GM19351 (cell line): Measurements from ENCODE around the gene TCF7L1.
"Not testable (repeated sequence)": the region's sequence is repeated elsewhere in the genome, so short reads cannot be mapped to it uniquely, and the experiment has no call there.

Experiments used
- ATAC-seq: cut with Tn5 transposase; IDR thresholded peaks from one replicate; pipeline ENCODE4 v1.9.1; 2021; ENCODE audit warnings: mild to moderate bottlenecking, moderate library complexity; ENCODE audit not compliant: unreplicated experiment

TCF7L1 gene

DNA sequence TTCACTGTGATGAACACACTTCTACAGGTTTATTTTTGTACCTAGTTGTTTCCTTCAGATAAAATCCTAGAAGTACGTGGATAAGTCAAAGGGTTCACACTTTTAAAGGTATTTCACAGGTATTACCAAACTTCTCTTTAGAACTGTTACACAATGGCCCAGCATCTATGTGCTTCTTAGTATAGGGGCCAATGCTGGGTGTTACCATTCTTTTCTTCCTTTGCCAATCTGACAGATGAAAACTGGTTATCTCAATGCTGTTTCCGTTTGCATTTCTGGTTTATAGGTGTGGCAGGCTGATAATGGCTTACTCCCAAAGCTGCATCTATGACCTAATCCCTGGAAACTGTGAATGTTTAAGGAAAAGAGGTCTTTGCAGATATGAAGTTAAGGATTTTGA is 2.8 kb upstream of the TCF7L1 start:
- ATAC-seq, result no peak

DNA sequence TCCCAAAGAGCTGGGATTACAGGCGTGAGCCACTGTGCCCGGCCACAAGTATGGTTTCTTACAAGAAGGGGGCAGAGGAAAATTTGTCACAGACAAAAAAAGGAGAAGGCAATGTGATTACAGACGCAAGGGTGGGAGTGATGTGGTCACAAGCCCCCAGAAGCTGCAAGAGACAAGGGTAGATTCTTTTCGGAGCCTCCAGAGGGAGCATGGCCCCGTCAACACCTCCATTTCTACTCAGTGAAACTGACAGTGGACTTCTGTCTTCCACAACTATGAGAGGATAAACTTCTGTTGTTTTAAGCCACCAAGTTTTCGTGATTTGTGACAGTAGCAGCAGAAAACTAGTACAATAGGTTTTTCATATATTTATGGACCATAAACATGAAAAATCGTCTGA is 2.1 kb upstream of the TCF7L1 start:
- ATAC-seq, result no peak

DNA sequence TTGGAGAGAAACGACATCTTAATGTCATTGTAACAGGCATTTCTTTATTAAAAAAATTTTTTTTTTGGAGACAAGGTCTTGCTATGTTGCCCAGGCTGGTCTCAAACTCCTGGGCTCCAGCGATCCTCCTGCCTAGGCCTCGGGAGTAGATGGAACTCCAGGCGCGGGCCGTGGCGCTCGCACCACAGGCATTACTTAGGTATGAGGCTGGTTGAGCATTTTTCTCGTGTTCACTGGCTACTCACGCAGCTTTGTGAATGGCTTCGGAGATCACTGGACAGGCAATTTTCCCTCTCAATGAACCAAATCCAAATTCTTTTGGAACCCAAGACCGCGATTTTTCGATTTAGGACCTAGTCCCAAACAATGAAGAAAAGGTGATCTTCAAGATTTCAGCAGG is 795 bp upstream of the TCF7L1 start:
- no peak for ATAC-seq

DNA sequence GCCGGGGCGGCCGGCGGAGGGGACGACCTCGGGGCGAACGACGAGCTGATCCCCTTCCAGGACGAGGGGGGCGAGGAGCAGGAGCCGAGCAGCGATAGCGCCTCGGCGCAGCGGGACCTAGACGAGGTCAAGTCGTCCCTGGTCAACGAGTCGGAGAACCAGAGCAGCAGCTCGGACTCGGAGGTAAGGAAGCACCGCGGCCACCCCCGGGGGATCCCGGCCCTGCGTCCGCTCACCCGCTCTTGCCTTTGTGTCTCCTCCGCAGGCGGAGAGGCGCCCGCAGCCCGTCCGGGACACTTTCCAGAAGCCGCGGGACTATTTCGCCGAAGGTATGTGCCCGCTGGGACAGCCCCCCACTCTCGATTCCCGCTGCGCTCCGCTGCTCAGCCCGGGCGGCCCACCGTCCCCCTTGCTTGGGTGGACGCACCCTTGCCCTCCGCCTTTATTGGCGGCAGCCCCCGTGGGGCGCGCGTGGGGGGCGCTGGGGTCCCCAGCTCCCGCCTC is 611 bp downstream of the TCF7L1 start:
- ATAC-seq, result peak; percentile 26

DNA sequence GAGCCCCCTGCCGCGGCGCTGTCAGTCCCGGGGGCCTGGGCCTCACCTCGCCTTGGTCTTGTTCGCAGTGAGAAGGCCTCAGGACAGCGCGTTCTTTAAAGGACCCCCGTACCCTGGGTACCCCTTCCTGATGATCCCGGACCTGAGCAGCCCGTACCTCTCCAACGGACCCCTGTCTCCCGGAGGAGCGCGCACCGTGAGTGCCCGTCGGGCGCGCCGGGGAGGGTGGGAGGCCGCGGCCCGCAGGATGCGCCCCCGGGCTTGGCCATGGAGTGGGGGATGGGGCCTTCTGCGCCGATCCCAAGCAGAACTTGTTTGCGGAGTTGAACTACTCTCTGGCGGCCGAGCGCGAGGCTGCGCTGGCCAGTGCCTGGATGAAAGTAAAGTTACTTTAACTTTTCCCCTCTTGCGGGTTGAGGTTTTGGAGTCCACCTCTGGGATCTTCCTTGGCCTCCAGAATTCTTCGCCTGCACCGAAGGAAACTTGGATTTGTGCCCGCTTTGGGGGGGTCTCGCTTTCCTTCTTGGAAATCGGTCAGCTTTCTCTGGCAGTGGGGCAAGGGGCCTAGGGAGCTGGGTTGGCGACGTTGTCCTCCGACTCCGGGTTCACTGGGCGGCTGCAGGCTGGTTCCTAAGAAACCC is 1.2 kb downstream of the TCF7L1 start:
- no peak for ATAC-seq

DNA sequence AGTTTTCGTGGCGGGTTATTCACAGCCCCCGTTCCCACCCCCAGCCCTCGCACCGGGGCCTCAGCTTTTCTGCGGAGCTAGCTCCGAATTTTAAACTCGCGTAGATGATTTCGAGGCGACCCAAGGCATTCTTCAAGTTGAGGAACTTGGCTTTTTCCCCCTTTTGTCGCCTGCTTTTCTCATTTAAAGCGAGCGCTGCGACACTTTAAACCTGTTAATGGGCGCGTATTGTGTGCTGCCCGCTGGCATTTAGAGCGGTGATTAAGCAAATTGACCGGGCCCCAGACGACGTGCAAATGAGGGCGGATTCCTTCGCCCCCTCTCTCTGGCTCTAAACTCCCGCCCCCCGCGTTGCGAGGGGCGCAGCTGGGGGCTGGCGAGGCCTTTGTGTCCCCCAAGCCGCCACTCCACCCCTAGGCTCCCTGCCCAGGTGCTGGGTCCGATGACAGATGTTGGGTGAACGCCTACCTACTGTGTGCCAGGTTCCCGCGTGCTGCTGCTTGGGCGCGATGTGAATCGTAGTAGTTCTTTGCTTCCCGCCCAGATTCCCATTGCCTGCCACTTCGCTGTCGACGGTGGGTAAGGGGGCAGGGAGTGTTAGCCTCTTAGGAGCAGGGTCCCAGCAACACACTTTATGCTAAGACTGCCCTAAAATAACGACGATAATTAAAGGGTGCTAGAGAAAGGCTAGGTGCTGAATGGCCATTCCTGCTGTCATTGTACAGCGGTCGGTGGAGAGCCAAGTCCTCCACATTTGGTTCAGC is 1.9 kb downstream of the TCF7L1 start:
- no peak for ATAC-seq

DNA sequence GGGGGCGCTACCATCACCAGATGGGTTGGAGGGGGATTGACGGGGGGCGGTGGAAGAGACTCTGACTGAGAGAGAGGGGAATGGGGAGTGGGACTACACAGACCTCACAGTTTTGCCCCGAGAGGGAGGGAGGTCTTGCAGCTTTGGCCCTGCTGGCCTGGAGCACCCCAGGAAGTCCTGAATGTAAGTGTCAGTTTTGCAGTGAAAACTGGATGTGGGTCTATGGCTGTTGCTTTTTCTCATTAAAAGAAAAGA is 2.4 kb downstream of the TCF7L1 start:
- no peak for ATAC-seq

DNA sequence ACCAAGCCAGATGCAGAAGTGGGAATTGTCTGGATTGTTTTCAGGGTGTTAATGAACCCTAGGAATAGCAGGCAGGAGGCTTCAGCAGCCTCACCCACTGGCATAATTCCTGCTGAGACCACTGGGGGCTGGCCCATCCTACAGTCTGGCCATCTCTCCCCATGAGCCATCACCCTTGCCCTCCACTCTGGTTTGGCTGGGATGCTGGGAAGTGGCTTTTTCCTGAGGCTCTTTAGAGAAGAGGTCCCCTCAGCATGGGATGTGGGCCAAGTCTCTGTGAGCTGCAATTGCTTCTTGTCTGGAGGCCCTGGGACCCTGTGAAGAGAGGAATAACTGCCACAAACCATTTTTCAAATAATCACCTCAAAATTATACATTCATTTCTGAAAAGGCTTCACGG is 4.0 kb downstream of the TCF7L1 start:
- no peak for ATAC-seq

DNA sequence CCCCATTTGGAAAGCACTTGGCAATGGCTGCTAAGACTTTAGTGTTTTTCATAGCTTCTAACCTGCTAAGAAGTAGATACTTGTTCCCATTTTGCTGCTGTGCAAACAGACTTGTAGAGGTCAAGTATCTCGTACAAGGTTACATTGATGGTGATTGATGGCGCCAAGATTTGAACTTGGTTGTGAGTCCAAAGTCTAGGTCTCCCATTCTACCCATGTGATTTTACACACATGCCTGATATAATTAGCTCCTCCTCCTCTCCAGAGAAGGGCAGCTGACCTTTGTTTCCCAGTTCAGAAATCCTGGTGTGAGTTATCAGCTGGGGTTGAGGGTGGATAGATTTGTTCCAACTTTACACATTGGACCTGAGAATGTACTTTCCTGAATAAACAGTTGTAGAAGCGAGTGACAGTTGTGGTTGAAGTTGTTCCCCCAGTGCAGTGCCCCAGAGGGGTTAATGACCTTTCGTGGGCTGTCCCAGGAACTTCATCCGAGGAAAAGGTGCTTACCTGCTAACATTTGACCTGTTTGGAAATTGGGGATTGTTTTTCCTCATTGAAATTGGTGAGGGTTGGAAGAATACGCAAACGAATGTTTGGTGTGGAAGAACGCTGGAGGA is 10.4 kb downstream of the TCF7L1 start:
- no peak for ATAC-seq

DNA sequence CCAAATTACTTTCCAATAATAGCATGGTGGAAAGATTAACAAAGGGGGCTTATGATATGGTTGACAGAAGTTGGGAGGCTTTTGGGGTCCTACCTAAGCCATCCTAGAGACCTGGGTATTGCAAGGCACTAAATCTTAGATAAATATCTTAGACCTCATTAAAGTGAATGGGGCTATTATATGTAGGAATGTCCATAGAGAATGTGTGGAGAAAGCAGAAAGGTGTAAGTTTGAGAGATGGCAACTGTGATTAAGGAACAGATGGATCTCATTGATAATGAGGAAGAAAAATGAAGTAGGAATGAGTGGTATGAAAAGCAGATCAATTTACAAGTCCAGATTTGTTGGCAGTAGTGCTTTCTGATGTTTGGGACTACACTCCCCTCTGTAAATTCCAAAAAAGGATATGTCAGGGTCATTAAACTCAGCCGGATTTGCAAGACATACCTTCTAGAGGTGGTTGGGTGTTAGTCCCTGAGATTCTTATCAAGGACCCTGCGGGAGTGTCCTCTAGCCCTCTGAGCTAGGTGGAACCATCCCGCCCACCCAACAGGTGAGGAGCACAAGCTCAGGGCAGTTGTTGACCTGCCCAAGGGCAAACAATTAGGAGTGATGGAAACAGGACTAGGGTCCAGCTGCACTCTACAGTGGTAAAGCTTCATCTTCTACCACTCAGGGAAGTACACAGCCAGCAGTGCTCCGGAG is 12.1 kb downstream of the TCF7L1 start:
- ATAC-seq, result no peak

DNA sequence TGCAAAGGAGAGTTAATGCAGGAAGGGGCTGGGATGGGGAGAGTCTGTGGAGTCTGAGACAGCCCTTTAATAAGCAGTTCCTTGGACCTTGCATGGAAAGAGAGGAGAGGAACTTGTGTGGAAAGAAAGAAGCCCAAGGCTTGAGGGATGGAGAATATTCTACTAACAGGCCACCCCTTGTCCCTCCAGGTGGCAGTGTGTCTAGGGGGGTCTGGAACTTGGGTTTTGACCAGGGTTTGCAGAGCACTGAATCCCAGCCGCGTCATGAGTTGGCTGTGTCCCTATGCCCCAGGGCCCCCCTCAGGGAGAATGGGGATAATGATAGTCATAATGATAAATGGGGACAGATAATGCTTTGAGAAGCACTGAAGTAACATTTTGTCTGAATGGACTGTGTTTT is 15.0 kb downstream of the TCF7L1 start:
- no peak for ATAC-seq

DNA sequence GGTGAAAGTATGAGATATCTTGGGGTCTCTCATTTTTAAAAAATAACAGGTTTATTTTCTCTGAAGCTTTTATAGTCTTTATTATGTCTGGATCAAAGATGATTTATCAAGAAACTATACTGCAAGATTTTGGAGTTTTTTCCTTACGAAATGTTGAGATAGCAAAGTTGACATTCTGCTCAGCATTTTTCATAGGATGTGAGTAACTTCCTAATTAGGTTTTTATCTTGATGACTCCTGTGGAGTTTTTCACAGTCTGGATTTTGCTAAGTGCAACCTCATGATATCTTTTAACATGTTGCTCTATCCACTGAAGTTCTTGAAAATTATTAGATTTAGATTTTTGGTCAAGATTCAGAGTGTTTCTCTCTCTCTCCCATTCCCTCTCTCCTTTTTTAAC is 17.8 kb downstream of the TCF7L1 start:
- ATAC-seq, result no peak

DNA sequence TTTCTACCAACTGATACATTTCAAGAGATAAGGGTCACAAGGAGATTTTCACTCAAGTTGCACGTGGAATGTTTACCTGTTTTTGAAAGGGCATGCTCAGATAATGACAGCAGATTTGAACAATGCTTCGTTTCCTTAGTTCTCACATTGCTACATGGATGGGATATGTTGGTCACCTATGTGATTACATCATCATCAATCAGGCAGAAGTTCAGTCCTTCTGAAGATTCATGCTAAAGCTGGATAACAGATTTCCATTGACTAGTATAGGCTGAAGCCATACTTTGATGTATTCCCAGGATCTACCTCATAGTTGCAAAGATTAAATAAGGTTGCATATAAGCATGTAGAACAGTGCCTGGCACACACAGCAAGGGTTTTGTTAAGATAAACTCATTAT is 19.7 kb downstream of the TCF7L1 start:
- no peak for ATAC-seq

DNA sequence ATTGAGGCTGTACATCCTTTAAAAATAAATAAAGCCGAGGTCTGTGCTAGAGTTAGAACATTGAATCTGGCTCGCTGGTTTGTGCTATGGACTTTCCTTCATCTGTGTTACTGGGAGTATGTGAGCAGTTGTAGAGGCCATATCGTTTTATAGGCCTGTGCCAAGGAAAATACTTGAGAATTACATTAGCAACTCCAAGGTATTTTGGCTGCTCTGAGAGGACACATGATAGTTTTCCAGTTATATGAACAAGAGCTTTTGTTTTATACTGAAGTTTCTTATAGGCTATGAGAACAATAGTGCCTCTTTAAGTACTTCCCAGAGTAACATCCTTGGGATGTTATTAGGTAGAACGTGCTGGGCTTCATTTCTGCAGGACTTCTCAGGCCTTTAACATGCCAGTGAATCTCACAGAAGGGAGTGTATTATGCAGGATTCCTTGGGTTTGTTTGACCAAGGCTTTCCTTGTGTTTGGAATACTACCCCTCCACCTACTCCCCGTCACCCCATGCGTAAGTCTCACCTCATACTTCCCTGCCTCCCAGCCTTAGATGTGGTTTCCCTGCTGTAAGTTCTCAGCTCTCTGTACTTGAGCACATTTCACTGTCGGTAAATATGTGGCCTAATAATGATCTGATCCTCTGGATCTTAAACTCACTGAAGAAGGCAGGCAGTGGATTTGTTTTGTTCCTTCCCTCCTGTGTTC is 21.0 kb downstream of the TCF7L1 start:
- ATAC-seq, result no peak

DNA sequence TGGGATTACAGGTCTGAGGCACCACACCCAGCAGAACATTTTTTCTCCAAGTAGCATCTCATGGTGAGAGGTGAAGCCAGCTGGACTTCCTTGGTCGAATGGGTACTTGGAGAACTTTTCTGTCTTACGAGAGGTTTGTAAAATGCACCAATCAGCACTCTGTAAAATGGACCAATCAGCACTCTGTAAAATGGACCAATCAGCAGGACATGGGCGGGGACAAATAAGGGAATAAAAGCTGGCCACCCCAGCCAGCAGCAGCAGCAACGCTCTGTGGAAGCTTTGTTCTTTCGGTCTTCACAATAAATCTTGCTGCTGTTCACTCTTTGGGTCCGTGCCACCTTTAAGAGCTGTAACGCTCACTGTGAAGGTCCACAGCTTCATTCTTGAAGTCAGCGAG is 21.9 kb downstream of the TCF7L1 start:
- ATAC-seq, result not testable (repeated sequence)

DNA sequence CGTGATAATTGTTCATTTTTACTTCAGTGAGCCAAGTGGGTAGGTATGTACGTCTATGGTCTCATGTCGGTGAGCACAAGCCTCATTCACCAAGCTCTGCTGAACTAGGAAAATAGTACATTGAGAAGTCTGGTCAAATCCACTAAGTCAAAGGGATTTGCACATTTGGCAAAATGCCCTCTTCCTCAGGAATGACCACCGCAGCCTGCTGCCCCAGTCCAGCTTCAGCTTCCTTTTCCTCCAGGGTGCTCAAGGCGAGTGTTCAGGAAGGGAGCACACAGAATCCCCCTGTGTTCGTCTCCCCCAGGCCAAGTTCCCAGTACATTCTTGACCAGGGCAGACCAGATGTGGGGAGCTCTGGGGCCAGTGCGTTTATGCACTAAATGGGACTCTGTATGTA is 23.0 kb downstream of the TCF7L1 start:
- ATAC-seq, result no peak

DNA sequence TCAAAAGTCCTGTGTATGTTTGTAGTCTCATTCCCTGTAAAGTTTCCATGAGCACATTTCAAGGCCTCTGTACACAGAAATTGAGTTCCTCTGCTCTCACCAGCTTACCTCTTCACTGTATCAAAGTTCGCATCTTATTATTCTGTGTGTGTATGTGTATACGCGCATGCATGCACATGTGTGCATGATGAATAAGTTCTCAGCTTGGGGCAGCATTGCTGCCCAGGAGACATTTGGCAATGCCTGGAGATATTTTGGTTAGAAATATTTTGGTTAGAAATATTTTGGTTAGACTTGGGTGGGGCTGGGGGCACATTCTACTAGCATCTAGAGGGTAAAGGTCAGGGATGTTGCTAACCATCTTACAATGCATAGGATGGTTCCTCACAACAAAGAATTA is 23.4 kb downstream of the TCF7L1 start:
- ATAC-seq, result no peak

DNA sequence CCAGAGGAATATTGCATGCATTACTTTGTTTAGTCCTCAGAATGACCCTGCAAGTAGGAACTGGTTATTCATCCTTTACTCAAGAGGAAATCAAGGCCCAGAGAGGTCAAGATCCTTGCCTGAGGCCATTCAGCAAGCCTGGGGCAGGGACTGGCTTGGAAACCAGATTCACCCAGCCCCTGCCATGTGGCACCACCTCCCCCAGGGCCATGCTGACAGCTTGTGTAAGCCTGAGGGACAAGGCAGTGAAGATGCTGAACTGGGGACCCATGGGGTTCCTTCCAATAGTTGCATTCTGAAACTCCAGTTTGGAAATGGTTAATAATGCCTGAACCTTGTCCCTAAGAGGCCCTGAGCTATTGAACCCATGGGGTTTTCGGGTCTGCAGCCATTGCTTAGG is 24.2 kb downstream of the TCF7L1 start:
- no peak for ATAC-seq

DNA sequence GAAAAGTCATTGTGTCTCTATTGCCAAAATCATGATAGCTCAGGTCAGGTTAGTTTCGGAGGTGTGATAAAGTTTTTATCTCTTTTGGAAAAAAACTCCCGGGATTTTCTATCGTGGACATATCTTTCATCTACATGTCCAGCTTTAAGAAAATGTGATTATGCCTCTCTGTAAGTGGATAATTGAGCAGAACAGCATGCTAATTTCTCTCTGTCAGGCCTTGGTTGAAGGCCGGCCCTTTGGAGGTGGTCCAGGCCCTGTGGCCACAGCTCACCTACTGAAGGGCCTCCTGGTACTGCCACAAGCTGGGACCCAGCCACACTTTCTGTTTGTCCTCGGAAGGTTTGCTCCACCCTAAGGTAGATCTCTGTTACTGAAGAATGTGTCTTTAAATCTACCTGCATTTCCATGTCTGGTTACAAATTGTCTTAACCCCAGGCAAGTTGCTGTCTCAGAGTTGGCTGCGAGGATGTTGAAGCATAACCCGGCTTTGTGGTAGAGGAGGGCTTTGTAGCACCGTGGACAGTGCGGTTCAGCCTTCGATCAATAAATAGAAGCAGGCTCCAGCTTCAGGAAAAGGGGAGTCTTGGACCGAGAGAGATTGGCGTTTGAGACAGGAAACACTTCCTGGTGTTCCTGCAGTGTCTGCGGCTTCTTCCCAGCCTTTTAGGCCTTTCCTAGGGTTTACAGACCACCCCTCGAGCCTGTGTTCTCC is 25.5 kb downstream of the TCF7L1 start:
- ATAC-seq, result no peak

DNA sequence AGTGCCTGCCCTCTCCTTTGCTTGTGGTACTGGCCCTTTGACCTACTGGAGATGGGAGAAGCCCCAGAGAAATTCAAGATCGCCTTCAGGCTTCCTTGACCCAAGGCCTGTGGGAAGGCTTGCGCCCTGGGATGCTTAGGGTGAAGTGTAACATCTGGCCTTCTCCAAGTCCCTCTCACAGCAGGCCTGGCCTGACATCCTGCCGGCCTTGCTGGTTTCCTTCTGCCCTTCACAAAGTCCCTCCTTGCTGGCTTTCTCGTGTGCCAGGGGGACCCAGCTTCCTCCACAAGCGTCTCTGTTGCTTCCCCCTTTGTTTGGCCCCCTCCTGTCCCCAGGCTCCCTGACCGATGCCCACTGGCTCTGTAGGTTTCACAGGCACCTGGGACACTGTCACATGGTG is 26.4 kb downstream of the TCF7L1 start:
- no peak for ATAC-seq
